ENCODE results near the gene RBM38.

RBM38 gene

DNA sequence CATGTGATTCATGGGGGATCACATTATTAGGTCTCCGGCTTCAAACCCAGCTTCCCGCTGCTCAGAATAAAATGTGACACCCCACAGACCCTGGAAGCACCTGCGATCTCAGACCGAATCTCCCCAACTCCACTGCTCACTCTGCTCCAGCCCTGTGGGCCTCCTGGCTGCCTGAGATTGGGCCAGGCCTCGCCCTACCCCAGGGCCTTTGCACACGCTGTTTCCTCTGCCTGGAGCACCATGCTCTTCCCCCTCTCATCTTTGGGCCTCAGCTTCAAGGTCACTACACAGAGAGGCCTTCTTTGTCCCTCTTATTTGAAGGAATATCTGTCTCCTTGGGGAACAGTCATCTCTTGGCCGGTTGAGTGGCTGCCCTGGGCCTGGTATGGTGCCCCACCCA lies 48.8 kb downstream of the RBM38 start:
- Histone ChIP-seq H3K27me3 (ENCODE audit: insufficient read depth, low read length, poor library complexity) (peaks cover 18% of the 10 kb centered on the region), H3K9ac (ENCODE audit: low read depth, low read length) (no peak overlapping the region), H3K4me3 (ENCODE audit: low read depth in 1 of 2, low read length in 2 of 2) (no peak overlapping the region), H3K9me3 (ENCODE audit: insufficient read depth, low read length, severe bottlenecking) (no peaks in the 10 kb centered on the region), H3K27ac (ENCODE audit: low read length) (no peak overlapping the region), H2AFZ (ENCODE audit: low read depth, low read length) (no peak overlapping the region), H3K36me3 (ENCODE audit: insufficient read depth, low read length) (no peaks in the 10 kb centered on the region), H3K79me2 (ENCODE audit: insufficient read depth, low read length) (no peaks in the 10 kb centered on the region), H4K20me1 (ENCODE audit: insufficient read depth, low read length) (peaks cover 21% of the 10 kb centered on the region), H3K4me1 (ENCODE audit: insufficient read depth, low read length) (no peaks in the 10 kb centered on the region), H3K4me2 (ENCODE audit: insufficient read depth, low read length) (no peak overlapping the region)
- TF ChIP-seq, protein P1, sequence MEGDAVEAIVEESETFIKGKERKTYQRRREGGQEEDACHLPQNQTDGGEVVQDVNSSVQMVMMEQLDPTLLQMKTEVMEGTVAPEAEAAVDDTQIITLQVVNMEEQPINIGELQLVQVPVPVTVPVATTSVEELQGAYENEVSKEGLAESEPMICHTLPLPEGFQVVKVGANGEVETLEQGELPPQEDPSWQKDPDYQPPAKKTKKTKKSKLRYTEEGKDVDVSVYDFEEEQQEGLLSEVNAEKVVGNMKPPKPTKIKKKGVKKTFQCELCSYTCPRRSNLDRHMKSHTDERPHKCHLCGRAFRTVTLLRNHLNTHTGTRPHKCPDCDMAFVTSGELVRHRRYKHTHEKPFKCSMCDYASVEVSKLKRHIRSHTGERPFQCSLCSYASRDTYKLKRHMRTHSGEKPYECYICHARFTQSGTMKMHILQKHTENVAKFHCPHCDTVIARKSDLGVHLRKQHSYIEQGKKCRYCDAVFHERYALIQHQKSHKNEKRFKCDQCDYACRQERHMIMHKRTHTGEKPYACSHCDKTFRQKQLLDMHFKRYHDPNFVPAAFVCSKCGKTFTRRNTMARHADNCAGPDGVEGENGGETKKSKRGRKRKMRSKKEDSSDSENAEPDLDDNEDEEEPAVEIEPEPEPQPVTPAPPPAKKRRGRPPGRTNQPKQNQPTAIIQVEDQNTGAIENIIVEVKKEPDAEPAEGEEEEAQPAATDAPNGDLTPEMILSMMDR (IDR thresholded peaks at IDR 0.05; ENCODE audit: borderline replicate concordance, extremely low read depth, low read length, poor library complexity, severe bottlenecking), result no peak
- TF ChIP-seq EZH2 (IDR thresholded peaks at IDR 0.05; ENCODE audit: borderline replicate concordance, low read depth, low read length, severe bottlenecking), result no peak
- no peak for DNase-seq
- no peak for ATAC-seq (ENCODE audit: insufficient read depth, low read depth)

DNA sequence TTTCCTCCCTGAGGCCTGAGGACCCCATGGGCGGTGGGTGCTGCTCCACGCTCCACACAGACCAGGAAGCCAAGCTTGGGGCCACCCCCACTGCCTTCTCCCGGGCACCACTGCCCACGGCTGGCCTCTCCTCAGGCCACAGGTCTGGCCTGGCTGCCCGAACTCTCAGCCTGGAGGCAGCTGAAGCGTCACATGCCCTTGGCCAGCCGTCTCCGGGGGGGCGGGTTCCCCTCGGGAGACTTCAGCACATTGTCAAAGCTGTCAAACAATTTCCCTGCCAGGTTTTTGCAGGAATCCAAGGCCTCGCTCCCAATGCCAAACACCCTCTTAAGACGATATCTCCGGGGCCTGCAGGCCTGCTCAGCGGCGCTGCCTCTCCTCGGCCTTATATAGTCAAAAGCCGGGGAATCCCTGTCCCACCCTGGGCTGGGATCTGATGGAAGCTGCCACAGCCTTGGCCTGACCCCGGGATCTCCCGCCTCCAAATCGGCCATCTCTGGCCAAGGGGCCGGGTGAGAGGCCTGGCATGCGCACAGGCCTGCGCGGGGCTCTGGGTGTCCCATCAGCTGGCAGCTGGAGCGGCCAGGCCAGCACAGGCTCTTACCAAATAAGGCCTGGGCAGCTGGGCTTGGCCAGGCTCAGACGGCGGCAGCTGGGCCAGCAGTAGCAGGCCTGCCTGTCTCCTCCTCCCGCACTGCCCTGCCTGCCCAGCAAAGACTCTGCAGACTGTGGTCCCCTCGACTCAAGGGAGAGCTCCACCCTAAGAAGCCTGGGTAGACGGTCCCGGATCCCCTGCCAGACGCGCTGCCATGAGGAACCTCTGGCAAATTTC lies 49.7 kb downstream of the RBM38 start:
- TF ChIP-seq EZH2 (IDR thresholded peaks at IDR 0.05; ENCODE audit: borderline replicate concordance, low read depth, low read length, severe bottlenecking), result no peak
- TF ChIP-seq, protein P1 (IDR thresholded peaks at IDR 0.05; ENCODE audit: borderline replicate concordance, extremely low read depth, low read length, poor library complexity, severe bottlenecking), result no peak
- Histone ChIP-seq H3K4me3 (ENCODE audit: low read depth in 1 of 2, low read length in 2 of 2) (no peak overlapping the region), H3K79me2 (ENCODE audit: insufficient read depth, low read length) (no peaks in the 10 kb centered on the region), H3K27me3 (ENCODE audit: insufficient read depth, low read length, poor library complexity) (peaks cover 16% of the 10 kb centered on the region), H4K20me1 (ENCODE audit: insufficient read depth, low read length) (peaks cover 17% of the 10 kb centered on the region), H3K9ac (ENCODE audit: low read depth, low read length) (no peak overlapping the region), H3K27ac (ENCODE audit: low read length) (no peak overlapping the region), H3K4me2 (ENCODE audit: insufficient read depth, low read length) (no peak overlapping the region), H3K4me1 (ENCODE audit: insufficient read depth, low read length) (no peaks in the 10 kb centered on the region), H3K9me3 (ENCODE audit: insufficient read depth, low read length, severe bottlenecking) (no peaks in the 10 kb centered on the region), H2AFZ (ENCODE audit: low read depth, low read length) (no peak overlapping the region), H3K36me3 (ENCODE audit: insufficient read depth, low read length) (no peaks in the 10 kb centered on the region)
- no peak for ATAC-seq (ENCODE audit: insufficient read depth, low read depth)
- DNase-seq, result no peak

DNA sequence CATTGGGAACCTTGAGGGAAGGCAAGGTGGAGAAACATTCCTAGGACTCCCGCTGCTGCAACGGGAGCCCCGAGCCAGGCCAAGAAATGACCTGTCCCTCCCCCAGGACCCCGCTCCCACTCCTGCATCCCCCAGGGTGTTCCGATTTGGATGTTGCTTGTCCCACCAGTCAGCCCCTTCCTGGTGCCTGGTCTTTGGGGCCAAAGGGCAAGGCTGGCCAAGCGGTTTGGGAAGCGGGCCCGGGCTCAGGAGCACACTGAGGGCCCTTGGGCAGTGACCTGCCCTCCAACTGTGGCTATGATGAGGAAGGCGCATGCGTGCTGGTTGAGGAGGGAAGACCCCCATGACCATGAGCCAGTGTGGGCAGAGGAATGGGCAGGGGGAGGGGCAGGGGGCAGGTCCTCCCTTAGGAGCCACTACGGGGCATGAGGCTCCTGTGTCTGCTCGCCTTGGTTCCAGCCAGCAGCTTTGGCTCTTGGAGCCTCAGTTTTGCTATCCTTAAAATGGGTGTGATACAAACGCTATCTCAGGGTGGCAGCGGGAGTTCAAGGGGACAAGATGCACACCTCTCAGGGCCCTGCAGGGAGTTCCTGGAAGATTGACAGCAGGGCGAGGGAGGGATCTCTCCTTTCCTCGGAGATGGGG lies 50.4 kb downstream of the RBM38 start:
- TF ChIP-seq EZH2 (IDR thresholded peaks at IDR 0.05; ENCODE audit: borderline replicate concordance, low read depth, low read length, severe bottlenecking), result no peak
- TF ChIP-seq, protein P1 (IDR thresholded peaks at IDR 0.05; ENCODE audit: borderline replicate concordance, extremely low read depth, low read length, poor library complexity, severe bottlenecking), result no peak
- Histone ChIP-seq H3K27me3 (ENCODE audit: insufficient read depth, low read length, poor library complexity) (peaks cover 14% of the 10 kb centered on the region), H3K9ac (ENCODE audit: low read depth, low read length) (no peak overlapping the region), H3K4me3 (ENCODE audit: low read depth in 1 of 2, low read length in 2 of 2) (no peak overlapping the region), H4K20me1 (ENCODE audit: insufficient read depth, low read length) (peaks cover 13% of the 10 kb centered on the region), H3K9me3 (ENCODE audit: insufficient read depth, low read length, severe bottlenecking) (no peaks in the 10 kb centered on the region), H3K4me2 (ENCODE audit: insufficient read depth, low read length) (no peak overlapping the region), H3K79me2 (ENCODE audit: insufficient read depth, low read length) (no peaks in the 10 kb centered on the region), H3K36me3 (ENCODE audit: insufficient read depth, low read length) (no peaks in the 10 kb centered on the region), H3K4me1 (ENCODE audit: insufficient read depth, low read length) (no peaks in the 10 kb centered on the region), H3K27ac (ENCODE audit: low read length) (no peak overlapping the region), H2AFZ (ENCODE audit: low read depth, low read length) (no peak overlapping the region)
- ATAC-seq (ENCODE audit: insufficient read depth, low read depth) (no peak), DNase-seq (no peak)

All from DND-41 (cell line).